GM12891 (cell line): ENCODE measurements around the gene C16orf90.

Experiments used
- POLR2A ChIP-seq: IDR thresholded peaks from 2 replicates; pipeline ENCODE4 v1.6.1; 2011; ENCODE audit warnings: low read depth, low read length, control low read depth
- POLR2AphosphoS5 ChIP-seq: IDR thresholded peaks from 2 replicates; pipeline ENCODE4 v1.6.1; 2011; ENCODE audit warnings: low read depth, low read length, control low read depth
- TAF1 ChIP-seq: IDR thresholded peaks from 2 replicates; pipeline ENCODE4 v1.6.1; 2011; ENCODE audit warnings: low read depth, low read length, control low read depth

GRCh38 chr16:3472878-3473595, 22.3 kb downstream of the C16orf90 start:
- TF ChIP-seq POLR2A: no peak
- TF ChIP-seq TAF1: no peak
- TF ChIP-seq POLR2AphosphoS5: no peak
